GM12801 (cell line): ENCODE measurements around the gene MST1R.

Experiments used
- TF ChIP-seq, protein P1 (sequence below): IDR thresholded peaks from one replicate; pipeline ENCODE4 v1.5.1; 2011; ENCODE audit warnings: control low read depth; ENCODE audit not compliant: insufficient read length; ENCODE audit errors: extremely low read depth

The MST1R gene

GRCh38 chr3:49906073-49906743, 2.5 kb upstream of the MST1R start:
- TF ChIP-seq, protein P1, sequence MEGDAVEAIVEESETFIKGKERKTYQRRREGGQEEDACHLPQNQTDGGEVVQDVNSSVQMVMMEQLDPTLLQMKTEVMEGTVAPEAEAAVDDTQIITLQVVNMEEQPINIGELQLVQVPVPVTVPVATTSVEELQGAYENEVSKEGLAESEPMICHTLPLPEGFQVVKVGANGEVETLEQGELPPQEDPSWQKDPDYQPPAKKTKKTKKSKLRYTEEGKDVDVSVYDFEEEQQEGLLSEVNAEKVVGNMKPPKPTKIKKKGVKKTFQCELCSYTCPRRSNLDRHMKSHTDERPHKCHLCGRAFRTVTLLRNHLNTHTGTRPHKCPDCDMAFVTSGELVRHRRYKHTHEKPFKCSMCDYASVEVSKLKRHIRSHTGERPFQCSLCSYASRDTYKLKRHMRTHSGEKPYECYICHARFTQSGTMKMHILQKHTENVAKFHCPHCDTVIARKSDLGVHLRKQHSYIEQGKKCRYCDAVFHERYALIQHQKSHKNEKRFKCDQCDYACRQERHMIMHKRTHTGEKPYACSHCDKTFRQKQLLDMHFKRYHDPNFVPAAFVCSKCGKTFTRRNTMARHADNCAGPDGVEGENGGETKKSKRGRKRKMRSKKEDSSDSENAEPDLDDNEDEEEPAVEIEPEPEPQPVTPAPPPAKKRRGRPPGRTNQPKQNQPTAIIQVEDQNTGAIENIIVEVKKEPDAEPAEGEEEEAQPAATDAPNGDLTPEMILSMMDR, result no peak

- TF ChIP-seq, protein P1, result no peak
These were observed 945 bp downstream of the MST1R start for GRCh38 chr3:49902511-49903345.

DNA sequence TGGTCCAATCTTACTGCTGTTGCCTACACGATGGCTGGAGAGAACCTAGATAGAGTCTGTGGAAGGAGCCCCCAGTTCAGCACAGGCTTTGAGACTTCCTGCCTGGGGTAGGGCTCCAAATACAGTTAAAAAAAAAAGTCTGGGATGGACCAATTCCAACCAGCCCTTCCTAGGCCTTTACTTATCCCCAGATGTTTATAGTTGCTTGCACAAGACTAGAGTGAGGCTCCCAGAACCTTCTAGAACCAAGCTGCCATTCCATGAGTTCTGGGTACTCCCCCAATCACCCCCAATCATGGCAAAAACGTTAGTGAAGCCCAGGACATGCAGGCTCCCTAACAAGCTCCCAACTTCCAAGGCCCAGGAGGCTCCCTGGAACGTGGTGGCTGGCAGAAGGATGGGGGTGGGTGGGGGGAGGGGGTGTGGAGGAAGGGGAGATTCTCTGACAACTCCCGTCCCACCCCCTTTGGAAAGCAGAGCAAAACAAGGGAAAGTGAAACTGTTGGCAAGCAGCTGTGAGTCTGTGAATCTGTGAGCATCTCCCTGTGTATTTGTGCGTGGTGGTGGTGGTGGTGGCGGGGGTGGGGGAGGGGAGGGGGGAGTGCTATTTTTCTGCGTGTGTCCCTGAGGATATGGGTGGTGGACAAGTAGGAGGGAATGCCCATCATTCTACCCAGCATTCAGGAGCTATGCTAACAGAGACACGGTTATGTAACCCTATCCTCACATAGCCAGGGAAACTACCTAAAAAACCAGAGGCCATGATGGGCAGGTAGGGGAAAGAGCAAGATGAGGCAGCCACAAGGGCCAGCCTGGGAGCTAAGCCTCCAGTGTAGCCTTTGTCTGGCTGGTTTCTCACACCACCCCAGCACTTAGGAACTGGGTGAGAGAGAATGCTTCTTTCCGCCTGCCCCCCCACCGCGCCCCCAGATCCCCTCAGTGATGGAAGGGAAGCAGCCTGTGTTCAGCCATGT, 2.0 kb downstream of the MST1R start:
- TF ChIP-seq, protein P1, result no peak

DNA sequence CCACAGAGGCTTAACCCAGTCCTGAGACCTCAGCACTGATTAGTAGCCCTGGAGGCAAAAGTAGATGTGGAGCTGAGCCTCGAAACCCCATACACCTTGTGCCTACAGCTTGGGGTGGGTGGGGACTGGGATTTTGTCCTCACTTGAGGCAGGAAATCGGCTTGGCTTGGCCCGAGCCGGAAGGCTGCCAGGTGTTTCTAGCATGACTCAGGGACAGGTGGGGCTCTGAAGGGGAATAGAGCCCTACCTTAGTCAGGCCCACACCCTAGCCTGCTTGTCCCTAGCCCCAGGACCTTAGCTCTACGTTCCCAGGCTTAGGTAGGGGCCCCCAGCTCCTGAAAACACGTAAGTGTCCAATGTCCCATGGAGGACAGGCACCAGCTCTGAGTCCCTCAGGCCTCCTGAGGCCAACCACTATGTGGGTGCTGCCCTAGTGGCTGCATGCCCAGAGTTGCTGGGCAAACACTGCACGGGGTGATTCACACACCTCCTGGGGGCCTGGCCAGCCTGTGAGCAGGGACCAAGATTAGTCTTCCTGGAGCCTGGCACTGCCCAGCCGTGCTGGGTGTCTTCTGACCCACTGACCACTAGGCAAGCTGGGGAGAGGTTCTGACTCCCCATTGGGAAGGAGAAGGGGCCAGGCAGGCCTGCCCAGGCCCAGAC, 3.1 kb downstream of the MST1R start:
- TF ChIP-seq, protein P1, result no peak

DNA sequence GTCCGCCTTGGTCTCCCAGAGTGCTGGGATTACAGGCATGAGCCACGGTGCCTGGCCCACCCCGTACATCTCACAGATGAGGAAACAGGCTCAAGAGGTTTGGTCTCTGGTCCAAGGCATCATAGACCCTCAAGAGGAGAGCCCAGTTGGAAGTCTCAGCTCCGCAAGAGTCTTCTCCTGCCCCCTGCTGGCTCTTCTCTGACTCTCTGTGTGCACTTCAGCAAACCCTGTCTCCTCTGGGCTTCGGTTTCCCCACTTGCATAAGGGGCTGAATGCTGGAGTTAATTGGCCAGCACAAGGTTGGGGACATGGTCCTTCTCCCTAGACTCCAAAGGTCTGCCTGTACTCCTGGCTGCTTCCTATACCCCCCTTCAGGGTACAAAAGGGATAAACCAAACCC, 3.9 kb downstream of the MST1R start:
- TF ChIP-seq, protein P1, result no peak

DNA sequence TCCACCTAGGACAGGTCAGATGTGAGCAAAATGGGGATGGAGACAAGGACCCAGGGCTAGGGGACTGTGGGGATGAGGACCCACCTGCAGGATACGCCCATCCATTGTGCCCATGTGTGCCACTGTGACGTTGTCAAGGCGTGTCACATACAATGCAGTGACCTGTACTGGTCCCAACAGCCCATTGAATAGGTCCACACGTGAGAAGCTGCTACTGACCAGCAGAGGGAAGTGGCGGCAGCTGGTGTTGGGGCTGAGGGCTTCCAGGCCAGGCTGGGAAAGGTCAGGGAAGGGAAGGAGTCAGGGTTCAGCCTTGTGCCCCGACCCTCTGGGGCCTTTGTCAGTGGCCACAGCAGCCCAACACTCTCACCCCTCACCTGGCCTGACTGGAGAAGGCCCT, 4.7 kb downstream of the MST1R start:
- TF ChIP-seq, protein P1, result no peak
